Kidney (tissue), 14 donors: ENCODE results near the gene SASH1. TPM values are rescaled to one million over a fixed set of nuclear protein-coding genes. Genes with fewer than 3 reads are reported as not detected.

Source experiments
- DNase-seq, 5 donors: peaks; one replicate each; pipeline ENCODE4 v3.0.0-alpha.2; 2013 to 2020
- FAIRE-seq: peaks from 2 replicates; lab custom pipeline; 2012; peaks lifted over from hg19 to GRCh38; lab: Jason Lieb, UNC
- H3K27ac ChIP-seq, 2 donors: one replicate each; pipeline ENCODE4 v1.7.0; 2013; ENCODE audit warnings: low read depth in 2 of 2, low read length in 2 of 2, inconsistent platforms in 1 of 2
- H3K27me3 ChIP-seq: one replicate; pipeline ENCODE4 v1.7.1; 2013; ENCODE audit warnings: low read length, inconsistent platforms; ENCODE audit not compliant: control insufficient read depth, insufficient read depth
- H3K36me3 ChIP-seq, 3 donors: one replicate each; pipeline versions ENCODE4 v1.7.0 to v1.7.1; 2013; ENCODE audit warnings: low read length in 3 of 3, control low read depth in 1 of 3, inconsistent platforms in 1 of 3; ENCODE audit not compliant: insufficient read depth in 3 of 3, control insufficient read depth in 2 of 3
- H3K4me1 ChIP-seq, 3 donors: one replicate each; pipeline versions ENCODE4 v1.7.0 to v1.7.1; 2013; ENCODE audit warnings: low read length in 3 of 3, inconsistent platforms in 1 of 3, low read depth in 1 of 3; ENCODE audit not compliant: control insufficient read depth in 2 of 3, insufficient read depth in 2 of 3
- H3K4me3 ChIP-seq, 3 donors: one replicate each; pipeline versions ENCODE4 v1.7.0 to v1.8.1; 2013; ENCODE audit warnings: low read length in 3 of 3, control low read depth in 1 of 3, inconsistent platforms in 1 of 3
- H3K9ac ChIP-seq, 3 donors: one replicate each; pipeline versions ENCODE4 v1.7.0 to v1.7.1; 2013; ENCODE audit warnings: low read length in 3 of 3, control low read depth in 1 of 3, inconsistent platforms in 1 of 3
- H3K9me3 ChIP-seq, 3 donors: one replicate each; pipeline versions ENCODE4 v1.7.0 to v1.7.1; 2013; ENCODE audit warnings: low read length in 3 of 3, control low read depth in 1 of 3, inconsistent platforms in 1 of 3; ENCODE audit not compliant: control insufficient read depth in 2 of 3, insufficient read depth in 1 of 3
- CTCF ChIP-seq: IDR thresholded peaks from 3 replicates; pipeline ENCODE4 v1.5.1; 2012; ENCODE audit warnings: mild to moderate bottlenecking, moderate library complexity, borderline replicate concordance; ENCODE audit not compliant: insufficient read depth; ENCODE audit errors: extremely low read depth
- intact Hi-C: fragments of 100-400 bp; cut with DNase I; formaldehyde crosslinking; loops from one replicate; pipeline ENCODE4 v1.11.1; 2022
- polyA plus RNA-seq: library from polyadenylated mRNA; stranded (reverse); fragments of 350-450 nt; fragmentation: Illumina TruSeq; extraction: RNeasy Lipid Tissue Mini Kit (QIAGEN cat#74804); gene quantifications from one replicate; pipeline ENCODE4 v1.2.3, GENCODE V29; 2014; ENCODE audit warnings: low read depth, low replicate concordance; ENCODE audit not compliant: insufficient read depth
- total RNA-seq: library from RNA; stranded (reverse); fragmentation: NEBNext Ultra II Directional; extraction: Animal tissue kit (Norgen Biotek cat#: 25700); gene quantifications from one replicate; pipeline ENCODE4 v1.2.1, GENCODE V29; 2021
- donor health status: control.
- donor health status: control.
- donor health status: control.
- donor health status: control.
- donor health status: control.
- donor health status: DM: yes; HTN: yes; CAD: no.
- donor health status: Normal renal cell carcinoma (clear cell type).

Gene SASH1
- total and polyA plus RNA-seq, 2 donors from 2014 or later: 6.2 to 148 TPM

- peak in 4 of 5 donors; percentile 15 to 79 (median 60) for DNase-seq
- intact Hi-C loops: no loop called here
- no peak overlapping the region for H3K4me3 ChIP-seq
- no peaks in the 10 kb centered on the region for H3K36me3 ChIP-seq
- FAIRE-seq: no peak
- H3K4me1 ChIP-seq: no peaks in the 10 kb centered on the region
- H3K27ac ChIP-seq: peak overlapping the region; percentile 54 to 68
- TF ChIP-seq CTCF: no peak
- H3K27me3 ChIP-seq: no peaks in the 10 kb centered on the region
- H3K9me3 ChIP-seq: no peaks in the 10 kb centered on the region
- H3K9ac ChIP-seq: no peak overlapping the region
Observed at GRCh38 chr6:148367411-148368024, 24.9 kb downstream of the SASH1 start.

DNA sequence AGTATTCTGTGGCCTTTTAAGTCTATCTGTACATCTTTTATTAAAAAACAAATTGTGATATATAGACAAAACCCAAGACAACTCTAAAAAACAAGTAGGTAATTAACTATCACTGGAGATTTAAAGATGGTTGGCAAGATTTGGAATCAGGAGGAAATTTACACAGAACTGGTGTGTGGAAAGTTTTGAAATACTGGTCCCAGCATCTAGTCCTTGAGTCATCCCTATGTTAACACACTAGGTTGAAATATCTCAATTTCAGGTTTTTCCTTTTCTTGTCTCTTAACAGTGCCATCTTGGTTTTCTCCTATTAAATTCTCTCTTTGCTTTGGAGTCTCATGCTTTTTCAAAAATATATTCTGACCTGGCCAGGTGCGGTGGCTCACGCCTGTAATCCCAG is 27.5 kb downstream of the SASH1 start:
- Histone ChIP-seq H3K27me3 (no peaks in the 10 kb centered on the region), H3K9me3 (no peaks in the 10 kb centered on the region), H3K9ac (no peak overlapping the region), H3K4me3 (no peak overlapping the region), H3K4me1 (no peaks in the 10 kb centered on the region), H3K36me3 (no peaks in the 10 kb centered on the region), H3K27ac (no peak overlapping the region)
- intact Hi-C loops: no loop called here
- no peak for FAIRE-seq
- no peak for DNase-seq
- TF ChIP-seq CTCF: no peak

DNA sequence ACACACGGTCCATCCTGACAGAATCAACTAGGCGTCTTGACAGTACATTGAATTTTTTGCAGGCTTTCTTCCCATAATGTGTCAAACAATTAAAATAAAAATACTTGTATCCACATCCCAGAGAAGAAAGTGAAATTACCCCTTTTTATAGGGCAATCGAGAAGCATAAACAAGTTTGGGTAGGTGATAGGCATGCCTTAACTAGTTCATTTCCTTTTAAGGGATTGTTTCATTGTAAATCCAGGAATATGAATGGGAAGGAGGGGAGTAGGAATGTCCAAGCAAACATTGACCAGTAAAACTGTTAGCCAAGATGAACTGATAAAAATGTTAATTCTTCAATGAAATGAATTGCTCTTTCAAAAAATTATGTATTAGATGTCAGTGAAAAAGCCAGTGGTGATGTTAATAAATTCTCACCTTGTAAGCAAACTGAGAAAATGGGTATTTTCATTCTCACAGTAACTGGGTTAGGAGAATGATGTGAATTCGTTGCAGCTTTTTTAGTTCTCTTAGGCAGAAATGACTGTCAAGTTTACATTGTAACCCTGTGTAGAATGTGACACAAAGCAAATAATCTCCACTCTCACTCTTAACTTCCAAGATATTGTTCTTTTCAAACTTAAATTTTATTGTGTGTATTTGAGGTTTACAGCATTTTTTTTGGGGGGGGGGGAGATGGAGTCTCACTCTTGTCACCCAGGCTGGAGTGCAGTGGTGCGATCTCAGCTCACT is 31.6 kb downstream of the SASH1 start:
- Histone ChIP-seq H3K27ac (no peak overlapping the region), H3K9me3 (no peaks in the 10 kb centered on the region), H3K27me3 (no peaks in the 10 kb centered on the region), H3K9ac (no peak overlapping the region), H3K4me3 (no peak overlapping the region), H3K4me1 (no peaks in the 10 kb centered on the region), H3K36me3 (no peaks in the 10 kb centered on the region)
- intact Hi-C loops: no loop called here
- FAIRE-seq (no peak), DNase-seq (no peak)
- TF ChIP-seq CTCF: no peak
